NOMO-1 treated with dmso at 0.1 percent for 144 hours (cell line): ENCODE measurements around the gene SLC16A11.
"Not testable (repeated sequence)": the region's sequence is repeated elsewhere in the genome, so short reads cannot be mapped to it uniquely, and the experiment has no call there.

Experiments used
- DNase-seq: peaks from one replicate; lab custom pipeline; 2025; ENCODE audit not compliant: unreplicated experiment; lab: John Stamatoyannopoulos, UW

The SLC16A11 gene

GRCh38 chr17:7043497-7044198 is at the start of gene SLC16A11:
SLC16A11 (minus strand) TSS chr17:7044092; CDS start chr17:7043513, 579 bp downstream.
- no peak for DNase-seq

- DNase-seq, result peak; percentile 4
Observed at GRCh38 chr17:7091311-7092005, 47.6 kb upstream of the SLC16A11 start.

GRCh38 chr17:7089570-7089969 is 45.7 kb upstream of the SLC16A11 start:
- DNase-seq, result not testable (repeated sequence)

- DNase-seq, result not testable (repeated sequence)
Observed at GRCh38 chr17:7088442-7088841, 44.5 kb upstream of the SLC16A11 start.

- no peak for DNase-seq
Observed at GRCh38 chr17:7084088-7084487, 40.2 kb upstream of the SLC16A11 start.

- DNase-seq, result no peak
Observed at GRCh38 chr17:7083592-7083991, 39.7 kb upstream of the SLC16A11 start.

- DNase-seq, result no peak
Observed at GRCh38 chr17:7081341-7082062, 37.6 kb upstream of the SLC16A11 start.

- DNase-seq, result no peak
Observed at GRCh38 chr17:7080456-7081041, 36.7 kb upstream of the SLC16A11 start.

- DNase-seq, result no peak
Observed at GRCh38 chr17:7079581-7080455, 35.9 kb upstream of the SLC16A11 start, which contains the start of gene CLEC10A. CLEC10A (minus strand) TSS chr17:7080251; CDS start chr17:7078812, 1,439 bp downstream.

- DNase-seq, result no peak
Observed at GRCh38 chr17:7078711-7079110, 34.8 kb upstream of the SLC16A11 start.

- no peak for DNase-seq
Observed at GRCh38 chr17:7077911-7078546, 34.1 kb upstream of the SLC16A11 start.

GRCh38 chr17:7074931-7075330 is 31.0 kb upstream of the SLC16A11 start:
- no peak for DNase-seq

GRCh38 chr17:7072406-7072805 is 28.5 kb upstream of the SLC16A11 start:
- no peak for DNase-seq

GRCh38 chr17:7070712-7071111 is 26.8 kb upstream of the SLC16A11 start:
- no peak for DNase-seq

GRCh38 chr17:7068268-7068667 is 24.4 kb upstream of the SLC16A11 start:
- no peak for DNase-seq

GRCh38 chr17:7067198-7067597 is 23.3 kb upstream of the SLC16A11 start:
- DNase-seq, result no peak

- no peak for DNase-seq
Observed at GRCh38 chr17:7064261-7064660, 20.4 kb upstream of the SLC16A11 start.

GRCh38 chr17:7063518-7064094 is 19.7 kb upstream of the SLC16A11 start:
- no peak for DNase-seq

- DNase-seq, result no peak
Observed at GRCh38 chr17:7060165-7060891, 16.4 kb upstream of the SLC16A11 start.
